DOHH2 (cell line): ENCODE data around the gene MYLK3.

Source experiments
- H3F3A ChIP-seq: fragments of 200-600 bp; sonication (generic), shearing (Covaris generic); 2 replicates; pipeline ENCODE4 v1.6.0; 2016; ENCODE audit warnings: antibody characterized with exemption, mild to moderate bottlenecking; ENCODE audit not compliant: control insufficient read depth, insufficient read depth
- H3K27ac ChIP-seq: fragments of 200-600 bp; sonication (generic); 2 replicates; pipeline ENCODE4 v1.5.1; 2014; ENCODE audit warnings: low read depth, mild to moderate bottlenecking, low read length, moderate library complexity
- H3K27me3 ChIP-seq: fragments of 200-600 bp; sonication (generic); 2 replicates; pipeline ENCODE4 v1.6.1; 2014; ENCODE audit warnings: mild to moderate bottlenecking, low read length, mixed read lengths; ENCODE audit not compliant: control insufficient read depth
- H3K36me3 ChIP-seq: fragments of 200-600 bp; sonication (generic); 2 replicates; pipeline ENCODE4 v1.6.1; 2014; ENCODE audit warnings: mild to moderate bottlenecking, low read length, moderate library complexity, mixed read lengths; ENCODE audit not compliant: control insufficient read depth
- H3K4me1 ChIP-seq: fragments of 200-600 bp; sonication (generic); 2 replicates; pipeline ENCODE4 v1.6.1; 2014; ENCODE audit warnings: mild to moderate bottlenecking, low read length, mixed read lengths; ENCODE audit not compliant: control insufficient read depth
- H3K4me2 ChIP-seq: fragments of 200-600 bp; sonication (generic); 2 replicates; pipeline ENCODE4 v1.6.0; 2014; ENCODE audit warnings: mild to moderate bottlenecking, low read length, moderate library complexity
- H3K4me3 ChIP-seq: fragments of 200-600 bp; sonication (generic); 2 replicates; pipeline ENCODE4 v1.5.1; 2014; ENCODE audit warnings: mild to moderate bottlenecking, low read length, mixed read lengths
- H3K79me2 ChIP-seq: fragments of 200-600 bp; sonication (generic); 2 replicates; pipeline ENCODE4 v1.6.1; 2014; ENCODE audit warnings: mild to moderate bottlenecking, low read length, mixed read lengths; ENCODE audit not compliant: control insufficient read depth
- H3K9me2 ChIP-seq: fragments of 200-600 bp; sonication (generic); replicated peaks from 2 replicates; pipeline ENCODE4 v1.6.1; 2014; ENCODE audit warnings: mild to moderate bottlenecking, low read length, mixed read lengths; ENCODE audit not compliant: control insufficient read depth
- H3K9me3 ChIP-seq: fragments of 200-600 bp; sonication (generic); 2 replicates; pipeline ENCODE4 v1.6.1; 2014; ENCODE audit warnings: antibody characterized with exemption, low read length, mixed read lengths; ENCODE audit not compliant: control insufficient read depth, insufficient read depth
- H4K20me1 ChIP-seq: fragments of 200-600 bp; sonication (generic); 2 replicates; pipeline ENCODE4 v1.6.0; 2014; ENCODE audit warnings: low read depth, mild to moderate bottlenecking, antibody characterized with exemption, low read length, moderate library complexity; ENCODE audit not compliant: control insufficient read depth, insufficient read depth
- CTCF ChIP-seq: fragments of 200-600 bp; sonication (generic); IDR thresholded peaks from one replicate; pipeline ENCODE4 v1.5.1; 2014; ENCODE audit warnings: antibody characterized with exemption, mild to moderate bottlenecking, low read depth, low read length; ENCODE audit not compliant: poor library complexity, severe bottlenecking
- EZH2phosphoT487 ChIP-seq: fragments of 200-600 bp; sonication (generic); IDR thresholded peaks from 2 replicates; pipeline ENCODE4 v1.6.1; 2017; ENCODE audit warnings: borderline replicate concordance, mild to moderate bottlenecking, antibody characterized with exemption, low read length, moderate library complexity, mixed read lengths

Gene MYLK3

GRCh38 chr16:46745617-46746016 is 2.5 kb downstream of the MYLK3 start:
- Histone ChIP-seq H3K27ac (no peak overlapping the region), H3K4me1 (peaks cover 48% of the 10 kb centered on the region), H3K4me3 (no peak overlapping the region), H3K27me3 (no peaks in the 10 kb centered on the region), H3K4me2 (no peak overlapping the region), H4K20me1 (no peaks in the 10 kb centered on the region), H3K36me3 (no peaks in the 10 kb centered on the region), H3K9me2 (no peaks in the 10 kb centered on the region), H3K79me2 (no peaks in the 10 kb centered on the region), H3F3A (0 out of 2 replicates have a peak, but pooled peaks cover 5% of the 10 kb centered on the region), H3K9me3 (no peaks in the 10 kb centered on the region)
- TF ChIP-seq CTCF (no peak), EZH2phosphoT487 (no peak)

- no peaks in the 10 kb centered on the region for H3K9me3 ChIP-seq
- H3K27me3 ChIP-seq: no peaks in the 10 kb centered on the region
- H3K4me1 ChIP-seq: peaks cover 38% of the 10 kb centered on the region
- no peak for TF ChIP-seq CTCF
- TF ChIP-seq EZH2phosphoT487: no peak
- 0 out of 2 replicates have a peak, but pooled peaks cover 9% of the 10 kb centered on the region for H3F3A ChIP-seq
- H4K20me1 ChIP-seq: no peaks in the 10 kb centered on the region
- no peaks in the 10 kb centered on the region for H3K36me3 ChIP-seq
- no peaks in the 10 kb centered on the region for H3K79me2 ChIP-seq
- peak overlapping the region; percentile 54 for H3K27ac ChIP-seq
- peak overlapping the region; percentile 63 for H3K4me2 ChIP-seq
- H3K4me3 ChIP-seq: peak overlapping the region; percentile 51
- H3K9me2 ChIP-seq: no peaks in the 10 kb centered on the region
These were observed 4.9 kb downstream of the MYLK3 start for GRCh38 chr16:46743232-46743719.

- H3K79me2 ChIP-seq: no peaks in the 10 kb centered on the region
- peaks cover 35% of the 10 kb centered on the region for H3K4me1 ChIP-seq
- no peak overlapping the region for H3K4me2 ChIP-seq
- H3K9me2 ChIP-seq: no peaks in the 10 kb centered on the region
- no peaks in the 10 kb centered on the region for H3K36me3 ChIP-seq
- 0 out of 2 replicates have a peak, but pooled peaks cover 6% of the 10 kb centered on the region for H3F3A ChIP-seq
- no peak overlapping the region for H3K4me3 ChIP-seq
- no peak for TF ChIP-seq CTCF
- no peak for TF ChIP-seq EZH2phosphoT487
- no peaks in the 10 kb centered on the region for H3K9me3 ChIP-seq
- no peak overlapping the region for H3K27ac ChIP-seq
- H4K20me1 ChIP-seq: no peaks in the 10 kb centered on the region
- no peaks in the 10 kb centered on the region for H3K27me3 ChIP-seq
These were observed 8.2 kb downstream of the MYLK3 start for GRCh38 chr16:46739934-46740333.
